HCT116 (cell line): ENCODE measurements around the gene CBX5. TPM values are rescaled to one million over a fixed set of nuclear protein-coding genes. Genes with fewer than 3 reads are reported as not detected.

Source experiments
- ATAC-seq: fragments of 200-7000 bp; cut with Tn5 transposase; 2 replicates; pipeline ENCODE4 v1.9.1; 2020; ENCODE audit warnings: mild to moderate bottlenecking, moderate library complexity
- BruUV-seq: library from RNA; stranded (reverse); fragments of 400-500 nt; replicated peaks from 2 replicates; lab custom pipeline; 2021; lab: Mats Ljungman, UMichigan
- CTCF ChIA-PET: fragments of 300-600 bp; sonication (Branson Sonifier 250); formaldehyde crosslinking; loops from one replicate; lab custom pipeline; 2021; ENCODE audit warnings: antibody characterized with exemption; lab: Charles Lee
- POLR2A ChIA-PET: fragments of 300-600, 350-600 bp; sonication (Branson Sonifier 250); formaldehyde crosslinking; loops from one replicate; lab custom pipeline; 2021; ENCODE audit warnings: antibody characterized with exemption; lab: Charles Lee
- RAD21 ChIA-PET, 2 experiments: fragments of 300-600 bp; sonication (Branson Sonifier 250); formaldehyde crosslinking; loops; one replicate each; lab custom pipeline; 2023; ENCODE audit warnings: low total read pairs in 2 of 2; ENCODE audit not compliant: uncharacterized antibody in 2 of 2, unreplicated experiment in 2 of 2, low non-redundant PET in 1 of 2; lab: Charles Lee
- DNase-seq: peaks from one replicate; pipeline ENCODE4 v3.0.0-alpha.2; 2010; ENCODE audit warnings: low read depth, low spot score
- H2AFZ ChIP-seq: fragments of 200-600 bp; shearing (Covaris generic), sonication (generic); 2 replicates; pipeline ENCODE4 v1.6.1; 2017; ENCODE audit warnings: low read depth, mixed run types, mixed read lengths, antibody characterized with exemption, low read length; ENCODE audit not compliant: poor library complexity, severe bottlenecking
- H3K27ac ChIP-seq: 2 replicates; pipeline ENCODE4 v1.5.1; 2012; ENCODE audit warnings: low read depth, low read length
- H3K27me3 ChIP-seq: fragments of 200-600 bp; sonication (generic); 2 replicates; pipeline ENCODE4 v1.6.1; 2016; ENCODE audit warnings: mixed run types, low read length, mixed read lengths; ENCODE audit not compliant: insufficient read depth
- H3K36me3 ChIP-seq, 2 experiments: fragments of 200-500 bp in 1 of 2; fragments of 200-600 bp in 1 of 2; sonication (Bioruptor generic) in 1 of 2; sonication (generic) in 1 of 2; 2 replicates each; pipeline versions ENCODE4 v1.5.1 to v1.6.1; 2014 to 2016; ENCODE audit warnings: low read length in 2 of 2, inconsistent platforms in 1 of 2, mixed read lengths in 1 of 2, mixed run types in 1 of 2; ENCODE audit not compliant: insufficient read depth in 2 of 2, control insufficient read depth in 1 of 2
- H3K4me1 ChIP-seq, 2 experiments: fragments of 200-600 bp in 1 of 2; sonication (generic) in 1 of 2; 2 replicates each; pipeline versions ENCODE4 v1.5.1 to v1.6.1; 2012 to 2017; ENCODE audit warnings: low read length in 2 of 2, inconsistent platforms in 1 of 2, mild to moderate bottlenecking in 1 of 2, mixed read lengths in 1 of 2, mixed run types in 1 of 2, moderate library complexity in 1 of 2; ENCODE audit not compliant: insufficient read depth in 2 of 2, control insufficient read depth in 1 of 2
- H3K4me2 ChIP-seq: fragments of 200-600 bp; sonication (generic); 2 replicates; pipeline ENCODE4 v1.6.1; 2017; ENCODE audit warnings: mixed run types, low read length, mixed read lengths
- H3K4me3 ChIP-seq, 2 experiments: fragments of 200-600 bp in 1 of 2; sonication (generic) in 1 of 2; replicated peaks in 1 of 2; 2 replicates each; pipeline ENCODE4 v1.5.1; 2011 to 2016; ENCODE audit warnings: low read length in 2 of 2, control low read depth in 1 of 2, low read depth in 1 of 2, mild to moderate bottlenecking in 1 of 2, mixed read lengths in 1 of 2, mixed run types in 1 of 2
- H3K79me2 ChIP-seq: fragments of 200-600 bp; sonication (generic); 2 replicates; pipeline ENCODE4 v1.6.1; 2017; ENCODE audit warnings: mild to moderate bottlenecking, mixed run types, low read length, moderate library complexity, mixed read lengths; ENCODE audit not compliant: insufficient read depth
- H3K9ac ChIP-seq: fragments of 200-600 bp; sonication (generic); 2 replicates; pipeline ENCODE4 v1.6.1; 2016; ENCODE audit warnings: low read length, mixed read lengths
- H3K9me2 ChIP-seq: fragments of 200-600 bp; sonication (generic), shearing (Covaris generic); 2 replicates; pipeline ENCODE4 v1.6.1; 2017; ENCODE audit warnings: mixed run types, mild to moderate bottlenecking, moderate library complexity; ENCODE audit not compliant: insufficient read depth
- H3K9me3 ChIP-seq, 2 experiments: fragments of 200-500 bp in 1 of 2; fragments of 200-600 bp in 1 of 2; sonication (Bioruptor generic) in 1 of 2; sonication (generic) in 1 of 2; 2 replicates each; pipeline ENCODE4 v1.6.1; 2014 to 2017; ENCODE audit warnings: low read length in 2 of 2, mixed read lengths in 2 of 2, inconsistent platforms in 1 of 2, low read depth in 1 of 2, mild to moderate bottlenecking in 1 of 2, mixed run types in 1 of 2, moderate library complexity in 1 of 2; ENCODE audit not compliant: control insufficient read depth in 1 of 2, insufficient read depth in 1 of 2
- H4K20me1 ChIP-seq: fragments of 200-600 bp; sonication (generic), shearing (Covaris generic); 2 replicates; pipeline ENCODE4 v1.6.1; 2017; ENCODE audit warnings: mixed run types, mild to moderate bottlenecking, moderate library complexity; ENCODE audit not compliant: insufficient read depth
- ATF3 ChIP-seq: IDR thresholded peaks from 2 replicates; pipeline ENCODE4 v1.6.1; 2012
- CBX3 ChIP-seq: IDR thresholded peaks from 2 replicates; pipeline ENCODE4 v1.6.1; 2012; ENCODE audit warnings: low read depth
- CEBPB ChIP-seq: IDR thresholded peaks from 2 replicates; pipeline ENCODE4 v1.6.1; 2012; ENCODE audit warnings: low read depth
- CTCF ChIP-seq, 3 experiments: fragments of 200-600 bp in 1 of 3; sonication (generic) in 1 of 3; IDR thresholded peaks in 2 of 3; conservative IDR thresholded peaks in 1 of 3; 2 replicates each; pipeline ENCODE4 v1.5.1; 2012 to 2017; ENCODE audit warnings: low read depth in 2 of 3, low read length in 2 of 3, antibody characterized with exemption in 1 of 3, borderline replicate concordance in 1 of 3, control low read depth in 1 of 3, mild to moderate bottlenecking in 1 of 3, mixed read lengths in 1 of 3, mixed run types in 1 of 3, moderate library complexity in 1 of 3; ENCODE audit not compliant: insufficient read depth in 1 of 3
- EGR1 ChIP-seq: IDR thresholded peaks from 2 replicates; pipeline ENCODE4 v1.6.1; 2012; ENCODE audit warnings: low read depth
- ELF1 ChIP-seq: IDR thresholded peaks from 2 replicates; pipeline ENCODE4 v1.6.1; 2012; ENCODE audit warnings: low read depth, borderline replicate concordance
- EZH2 ChIP-seq: fragments of 200-600 bp; sonication (generic); IDR thresholded peaks from 2 replicates; pipeline ENCODE4 v1.6.1; 2017; ENCODE audit warnings: antibody characterized with exemption, mixed run types
- EZH2phosphoT487 ChIP-seq: fragments of 200-600 bp; IDR thresholded peaks from 2 replicates; pipeline ENCODE4 v1.6.1; 2018; ENCODE audit warnings: antibody characterized with exemption, borderline replicate concordance
- FOSL1 ChIP-seq: IDR thresholded peaks from 2 replicates; pipeline ENCODE4 v1.6.1; 2012; ENCODE audit warnings: low read depth
- JUND ChIP-seq: IDR thresholded peaks from 2 replicates; pipeline ENCODE4 v1.6.1; 2012
- POLR2A ChIP-seq: IDR thresholded peaks from 2 replicates; pipeline ENCODE4 v1.7.0; 2011; ENCODE audit warnings: borderline replicate concordance; ENCODE audit not compliant: insufficient read depth, insufficient read length; ENCODE audit errors: extremely low read depth
- POLR2AphosphoS5 ChIP-seq: IDR thresholded peaks from 2 replicates; pipeline ENCODE4 v1.6.1; 2011; ENCODE audit warnings: mild to moderate bottlenecking, low read depth, low read length, moderate library complexity
- RAD21 ChIP-seq: IDR thresholded peaks from 2 replicates; pipeline ENCODE4 v1.6.1; 2012; ENCODE audit warnings: low read depth, mild to moderate bottlenecking
- REST ChIP-seq: IDR thresholded peaks from 2 replicates; pipeline ENCODE4 v1.6.1; 2012; ENCODE audit warnings: low read depth
- SP1 ChIP-seq: IDR thresholded peaks from 2 replicates; pipeline ENCODE4 v1.6.1; 2012; ENCODE audit warnings: low read depth
- TCF7L2 ChIP-seq: IDR thresholded peaks from 2 replicates; pipeline ENCODE4 v1.7.0; 2011; ENCODE audit warnings: borderline replicate concordance, inconsistent platforms; ENCODE audit not compliant: insufficient read depth, insufficient read length; ENCODE audit errors: extremely low read depth
- ZFX ChIP-seq: fragments of 450-650 bp; IDR thresholded peaks from 2 replicates; pipeline ENCODE4 v1.6.1; 2017
- ZNF274 ChIP-seq: fragments of 200-500 bp; sonication (Bioruptor generic); IDR thresholded peaks from 2 replicates; pipeline ENCODE4 v1.6.1; 2014; ENCODE audit warnings: mild to moderate bottlenecking, low read depth, low read length, inconsistent platforms
- intact Hi-C: fragments of 100-400 bp; cut with micrococcal nuclease; formaldehyde crosslinking; loops from 2 replicates; pipeline ENCODE4 v1.10.0; 2022
- total RNA-seq: library from RNA; stranded (reverse); gene quantifications from one replicate; pipeline ENCODE4 v1.2.1, GENCODE V29; 2021; ENCODE audit not compliant: unreplicated experiment
- TF ChIP-seq, protein P1 (sequence below): IDR thresholded peaks from 2 replicates; pipeline ENCODE4 v1.6.1; 2011; ENCODE audit warnings: mild to moderate bottlenecking, low read length, moderate library complexity; ENCODE audit not compliant: insufficient replicate concordance; ENCODE audit errors: extremely low read depth
- TF ChIP-seq, protein P2 (sequence below): IDR thresholded peaks from 2 replicates; pipeline ENCODE4 v1.6.1; 2012

CBX5 gene
- total RNA-seq, 1 experiment from 2014 or later = 72.3 TPM

DNA sequence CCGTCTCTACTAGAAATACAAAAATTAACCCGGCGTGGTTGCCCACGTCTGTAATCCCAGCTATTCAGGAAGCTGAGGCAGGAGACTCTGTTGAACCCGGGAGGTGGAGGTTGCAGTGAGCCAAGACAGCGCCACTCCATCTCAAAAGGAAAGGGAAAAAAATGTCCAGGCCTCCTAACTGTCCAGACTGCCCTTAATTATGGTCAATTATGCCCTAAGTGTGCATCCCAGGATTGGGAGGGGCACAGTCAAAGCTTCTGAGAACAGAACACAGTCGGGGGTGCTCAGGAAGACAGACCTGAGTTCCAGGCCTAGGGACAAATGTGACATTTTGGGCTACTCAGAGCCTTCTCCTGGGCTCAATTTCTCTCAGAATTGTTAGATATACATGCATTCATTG lies 59.4 kb downstream of the CBX5 start:
- no peaks in the 10 kb centered on the region for H3K9me3 ChIP-seq
- peak overlapping the region; percentile 63 for H3K4me2 ChIP-seq
- peak overlapping the region; percentile 37; the same call in 1 of the 2 replicates for H3K27ac ChIP-seq
- DNase-seq = no peak
- H3K27me3 ChIP-seq = no peaks in the 10 kb centered on the region
- TF ChIP-seq, protein P1, sequence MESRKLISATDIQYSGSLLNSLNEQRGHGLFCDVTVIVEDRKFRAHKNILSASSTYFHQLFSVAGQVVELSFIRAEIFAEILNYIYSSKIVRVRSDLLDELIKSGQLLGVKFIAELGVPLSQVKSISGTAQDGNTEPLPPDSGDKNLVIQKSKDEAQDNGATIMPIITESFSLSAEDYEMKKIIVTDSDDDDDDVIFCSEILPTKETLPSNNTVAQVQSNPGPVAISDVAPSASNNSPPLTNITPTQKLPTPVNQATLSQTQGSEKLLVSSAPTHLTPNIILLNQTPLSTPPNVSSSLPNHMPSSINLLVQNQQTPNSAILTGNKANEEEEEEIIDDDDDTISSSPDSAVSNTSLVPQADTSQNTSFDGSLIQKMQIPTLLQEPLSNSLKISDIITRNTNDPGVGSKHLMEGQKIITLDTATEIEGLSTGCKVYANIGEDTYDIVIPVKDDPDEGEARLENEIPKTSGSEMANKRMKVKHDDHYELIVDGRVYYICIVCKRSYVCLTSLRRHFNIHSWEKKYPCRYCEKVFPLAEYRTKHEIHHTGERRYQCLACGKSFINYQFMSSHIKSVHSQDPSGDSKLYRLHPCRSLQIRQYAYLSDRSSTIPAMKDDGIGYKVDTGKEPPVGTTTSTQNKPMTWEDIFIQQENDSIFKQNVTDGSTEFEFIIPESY = no peak
- no peak for TF ChIP-seq FOSL1
- TF ChIP-seq SP1 = no peak
- no peak for TF ChIP-seq RAD21
- no peak for TF ChIP-seq POLR2AphosphoS5
- no peak for TF ChIP-seq CEBPB
- no peak for TF ChIP-seq CBX3
- no peak for TF ChIP-seq POLR2A
- no peak for TF ChIP-seq EZH2
- no peak for TF ChIP-seq EGR1
- TF ChIP-seq REST = no peak
- no peak for TF ChIP-seq EZH2phosphoT487
- no peak for TF ChIP-seq ELF1
- TF ChIP-seq CTCF (IDR thresholded peaks at IDR 0.05 in 2 of 3, conservative IDR thresholded peaks at IDR 0.05 in 1 of 3; ENCODE audit: borderline replicate concordance in 1 of 3, insufficient read depth in 1 of 3, low read depth in 2 of 3, low read length in 2 of 3) = no peak
- TF ChIP-seq ZNF274 = no peak
- TF ChIP-seq JUND = no peak
- no peak for TF ChIP-seq TCF7L2
- no peak for TF ChIP-seq ZFX
- TF ChIP-seq, protein P2, sequence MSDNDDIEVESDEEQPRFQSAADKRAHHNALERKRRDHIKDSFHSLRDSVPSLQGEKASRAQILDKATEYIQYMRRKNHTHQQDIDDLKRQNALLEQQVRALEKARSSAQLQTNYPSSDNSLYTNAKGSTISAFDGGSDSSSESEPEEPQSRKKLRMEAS = no peak
- no peak for TF ChIP-seq ATF3
- TF ChIP-seq, all 23 proteins: peak for 0
- Histone ChIP-seq H3K36me3 (no peaks in the 10 kb centered on the region), H2AFZ (peak overlapping the region; percentile 86), H3K4me3 (no peak overlapping the region), H3K9me2 (no peaks in the 10 kb centered on the region), H4K20me1 (no peaks in the 10 kb centered on the region), H3K79me2 (no peaks in the 10 kb centered on the region), H3K4me1 (peaks cover 6 to 37% of the 10 kb centered on the region in 2 experiments), H3K9ac (no peak overlapping the region)
- intact Hi-C loops = loop anchor here (1.0 kb wide), 2 partner anchors 59 to 140 kb away; no protein-coding TSS in a partner anchor
- ATAC-seq = no peak
- BruUV-seq = no TSS peak
- CTCF ChIA-PET = interaction anchor here (0.8 to 1.6 kb wide), 5 partner anchors 9 to 142 kb away, joined by 3 to 10 read pairs (median 5); no protein-coding TSS in a partner anchor
- RAD21 ChIA-PET = interaction anchor here in 1 of 2 experiments (0.8 kb wide), 1 partner anchor 104 kb away, joined by 3 read pairs; the partner anchor contains the start of gene COPZ1
- POLR2A ChIA-PET = interaction anchor here (1.0 kb wide), 1 partner anchor 59 kb away, joined by 5 read pairs; the partner anchor contains the start of genes CBX5 and HNRNPA1
